ENCODE measurements around the gene ANTXR2.
"Not testable (repeated sequence)": the region's sequence is repeated elsewhere in the genome, so short reads cannot be mapped to it uniquely, and the experiment has no call there.

The ANTXR2 gene

GRCh38 chr4:79904331-79904730, 168.7 kb downstream of the ANTXR2 start:
- DNase-seq, result no peak

GRCh38 chr4:79900182-79900581, 172.8 kb downstream of the ANTXR2 start:
- DNase-seq, result no peak

DNA sequence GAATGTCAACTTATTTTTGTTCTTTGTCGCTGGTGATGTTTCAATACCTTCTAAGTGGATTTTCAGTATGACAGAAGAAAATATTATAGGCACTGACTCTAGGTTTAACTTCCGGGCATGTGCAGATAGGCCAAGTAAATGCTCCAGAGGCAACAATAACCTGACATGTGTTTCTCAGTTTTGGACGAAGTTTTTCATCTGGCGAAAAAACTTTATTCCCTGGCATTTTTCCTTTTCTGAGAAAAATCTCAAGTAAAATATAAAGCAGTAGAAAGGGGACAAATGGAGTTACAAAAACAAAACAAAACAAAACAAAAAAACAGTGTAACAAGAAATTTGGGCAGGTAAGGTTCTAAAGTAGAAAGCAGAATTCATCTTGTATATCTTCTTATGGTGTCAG, 173.5 kb downstream of the ANTXR2 start:
- no peak for DNase-seq

- DNase-seq, result no peak
Measured at GRCh38 chr4:79898055-79898454, 175.0 kb downstream of the ANTXR2 start.

DNA sequence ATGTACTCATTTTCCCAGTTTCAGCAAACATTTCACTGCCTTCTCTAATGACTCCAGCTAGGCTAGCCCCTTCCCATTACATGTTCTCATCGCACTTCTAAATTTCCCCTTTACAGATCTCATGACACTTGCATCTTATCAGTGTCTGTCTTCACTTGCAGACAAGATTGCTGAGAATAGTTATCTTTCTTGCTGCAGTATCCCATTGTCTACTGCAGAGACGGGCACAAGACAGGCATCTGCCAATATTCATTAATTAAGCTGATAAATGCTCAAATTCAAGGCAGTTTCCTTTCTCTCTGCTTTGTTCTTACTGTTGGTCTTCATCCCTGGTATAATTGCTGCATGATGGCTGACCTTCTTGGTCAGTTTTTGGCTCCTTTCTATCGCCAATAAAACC, 175.9 kb downstream of the ANTXR2 start:
- no peak for DNase-seq

DNA sequence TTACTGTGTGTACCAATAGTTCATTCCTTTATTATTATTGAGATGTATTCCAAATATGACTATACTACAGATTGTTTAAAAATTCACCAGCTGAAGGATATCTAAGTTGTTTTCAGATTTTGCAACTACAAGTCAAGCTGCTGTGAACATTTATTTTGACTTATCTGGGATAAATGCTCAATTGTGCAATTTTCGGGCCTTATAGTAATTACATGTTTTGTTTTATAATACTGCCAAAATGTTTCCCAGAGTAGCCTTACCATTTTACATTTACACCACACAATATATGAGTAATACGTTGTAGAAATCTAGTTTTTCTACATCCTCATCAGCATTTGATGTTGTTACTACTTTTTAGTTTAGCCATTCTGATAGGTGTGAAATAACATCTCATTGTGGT, 179.6 kb downstream of the ANTXR2 start:
- no peak for DNase-seq

- not testable (repeated sequence) for DNase-seq
Measured at GRCh38 chr4:79889026-79889425, 184.0 kb downstream of the ANTXR2 start.

DNA sequence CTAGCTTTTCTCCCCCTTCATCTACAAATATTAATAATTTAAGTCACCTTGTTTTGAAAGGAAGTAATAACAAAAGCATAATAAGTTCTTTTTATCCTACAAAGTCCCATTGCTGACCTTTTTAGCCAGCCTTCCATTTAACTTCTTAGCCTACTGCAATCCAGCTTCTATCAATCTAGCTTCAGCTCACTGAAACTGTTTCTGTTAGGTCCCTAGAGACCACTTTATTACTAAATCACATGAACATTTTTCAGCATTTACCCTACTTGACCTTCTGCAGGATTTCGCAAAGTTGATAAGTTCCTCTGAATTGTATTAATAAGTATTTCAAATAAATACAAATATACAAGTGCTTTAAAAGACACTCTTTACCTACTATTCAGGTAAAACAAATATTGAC, 186.5 kb downstream of the ANTXR2 start:
- no peak for DNase-seq

DNA sequence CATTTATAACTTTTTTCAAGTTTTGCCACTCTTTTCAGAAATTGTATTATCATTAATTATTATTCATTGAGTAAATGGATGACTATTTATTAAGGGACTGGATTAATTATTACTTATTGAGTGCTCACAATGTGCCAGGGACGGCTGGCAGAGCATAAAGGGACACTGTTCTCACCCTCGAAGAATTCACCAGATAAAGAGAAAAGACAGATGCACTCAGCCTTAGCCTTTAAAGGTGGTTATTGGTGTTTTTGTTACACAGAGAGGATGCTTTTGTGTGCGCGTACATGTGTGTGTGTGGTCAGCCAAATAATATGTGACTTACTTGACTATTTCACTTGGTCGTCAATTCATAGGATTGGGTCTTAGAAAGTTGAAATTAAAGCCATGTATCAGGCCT, 187.0 kb downstream of the ANTXR2 start:
- DNase-seq, result no peak

DNA sequence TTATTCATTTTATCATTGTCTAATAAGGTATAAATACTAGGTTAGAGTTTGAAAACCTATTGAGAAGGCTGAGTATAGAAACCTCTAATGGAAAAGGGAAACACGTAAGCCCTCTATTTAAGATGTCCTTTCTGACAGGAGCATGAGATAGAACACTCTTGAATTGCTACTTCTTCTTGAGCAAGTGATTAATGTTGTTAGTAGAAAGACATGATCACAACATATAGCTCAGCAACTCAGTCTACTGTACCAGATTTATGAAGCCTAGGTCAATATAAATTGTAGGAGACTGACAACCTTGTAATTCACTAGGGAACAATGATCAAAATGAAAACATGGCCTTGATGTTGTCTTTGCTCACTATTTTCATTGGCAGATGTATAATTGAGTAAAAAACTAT, 189.7 kb downstream of the ANTXR2 start:
- no peak for DNase-seq

DNA sequence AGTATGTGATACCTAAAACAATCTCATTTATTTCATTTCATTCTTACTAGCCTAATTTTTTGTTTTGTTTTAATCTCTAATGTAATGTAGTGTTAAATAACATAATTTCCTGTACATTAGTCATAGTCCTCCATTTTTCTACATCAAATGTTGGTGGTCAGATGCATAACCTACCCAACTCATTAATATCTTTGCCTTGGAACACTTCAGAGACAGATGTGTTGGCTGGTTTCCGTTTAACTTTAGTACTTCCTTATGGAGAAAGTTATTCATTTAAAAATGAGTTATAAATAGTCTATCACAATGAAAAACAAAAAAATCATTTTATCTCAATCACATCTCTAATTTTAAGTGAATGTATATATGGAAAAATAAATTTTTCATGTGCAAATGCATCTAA, 190.2 kb downstream of the ANTXR2 start:
- DNase-seq, result no peak

DNA sequence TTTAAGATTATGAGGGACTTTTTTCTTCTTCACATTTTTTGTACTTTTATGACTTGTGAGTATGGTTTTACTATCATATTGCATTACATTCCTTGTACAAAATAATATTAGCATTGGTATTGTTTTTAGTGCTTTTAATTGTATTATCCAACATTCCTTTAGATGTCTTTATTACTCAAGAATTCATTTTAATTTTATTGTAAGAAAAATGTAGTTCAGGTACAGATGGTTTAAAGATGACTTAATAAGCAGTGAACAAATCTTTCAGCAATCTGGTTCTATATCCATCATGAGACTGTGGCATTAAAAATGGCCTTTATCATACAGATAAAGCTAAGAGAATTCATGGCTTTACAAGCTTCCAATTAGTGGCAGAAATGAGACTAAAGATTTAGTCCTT, 191.6 kb downstream of the ANTXR2 start:
- no peak for DNase-seq

- no peak for DNase-seq
Measured at GRCh38 chr4:79877511-79877910, 195.5 kb downstream of the ANTXR2 start.

DNA sequence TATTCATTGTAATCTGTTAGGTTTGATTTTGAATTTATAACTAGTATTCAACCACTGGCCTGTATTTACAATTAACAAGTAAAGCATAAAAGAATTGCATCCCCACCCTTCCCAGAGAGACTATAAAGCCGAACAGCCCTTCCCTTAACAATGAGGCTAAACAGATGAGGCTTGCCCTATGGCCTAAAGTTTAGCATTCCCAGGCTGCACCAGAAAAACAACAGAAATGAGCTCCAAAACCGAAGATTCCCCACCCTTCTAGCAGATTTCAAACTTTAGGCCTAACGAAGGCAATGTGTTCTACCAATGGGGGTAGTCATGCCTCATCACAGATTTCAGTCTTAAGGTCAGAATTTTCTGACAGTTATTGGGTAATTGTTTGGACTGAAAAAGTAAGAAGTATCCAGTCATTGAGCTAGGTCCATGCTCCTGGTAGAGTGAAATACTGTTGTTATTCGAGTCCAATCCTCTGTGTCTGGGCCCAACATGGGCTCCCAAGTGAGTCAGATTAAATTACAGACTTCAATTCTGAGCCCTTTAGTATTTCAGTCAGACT, 197.6 kb downstream of the ANTXR2 start:
- no peak for DNase-seq

DNA sequence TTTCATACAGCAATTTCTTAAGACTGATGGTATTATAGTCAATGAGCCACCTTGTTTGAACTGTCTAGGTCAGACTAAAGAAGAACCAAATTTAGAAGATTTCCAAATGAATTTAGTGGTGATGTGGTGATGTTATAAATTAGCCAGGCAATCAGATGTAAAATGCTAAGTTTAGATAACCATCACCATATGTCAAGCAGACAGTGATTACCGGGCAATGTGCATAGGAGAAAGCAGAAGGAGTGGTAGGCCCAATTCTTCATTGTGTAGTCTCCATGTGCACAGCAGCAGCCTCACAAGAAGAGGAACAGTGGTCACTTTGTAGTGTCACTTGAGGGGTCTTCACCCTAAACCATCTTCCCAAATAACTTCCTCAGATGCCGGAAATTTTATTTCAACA, 198.8 kb downstream of the ANTXR2 start:
- no peak for DNase-seq

DNA sequence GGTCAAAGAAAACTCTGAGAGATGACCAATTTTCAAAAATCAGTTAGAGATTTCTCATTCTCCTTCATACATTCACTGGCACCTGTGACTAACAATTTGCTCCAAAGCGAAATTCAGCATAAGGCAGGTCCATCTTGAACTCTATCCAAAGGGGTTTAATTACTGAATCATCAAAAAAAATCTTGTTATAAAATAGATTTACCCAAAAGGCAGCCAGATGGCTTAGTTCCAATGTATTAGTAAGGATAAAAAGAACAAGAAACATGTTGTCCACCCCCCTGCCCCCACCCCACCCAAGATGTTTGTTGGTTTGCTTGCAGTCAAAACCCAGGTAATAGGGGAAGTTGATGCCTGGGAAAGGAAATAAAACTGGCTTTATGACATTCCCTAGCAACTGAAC, 200.3 kb downstream of the ANTXR2 start:
- DNase-seq, result no peak

- no peak for DNase-seq
Measured at GRCh38 chr4:79871961-79872360, 201.1 kb downstream of the ANTXR2 start.

DNA sequence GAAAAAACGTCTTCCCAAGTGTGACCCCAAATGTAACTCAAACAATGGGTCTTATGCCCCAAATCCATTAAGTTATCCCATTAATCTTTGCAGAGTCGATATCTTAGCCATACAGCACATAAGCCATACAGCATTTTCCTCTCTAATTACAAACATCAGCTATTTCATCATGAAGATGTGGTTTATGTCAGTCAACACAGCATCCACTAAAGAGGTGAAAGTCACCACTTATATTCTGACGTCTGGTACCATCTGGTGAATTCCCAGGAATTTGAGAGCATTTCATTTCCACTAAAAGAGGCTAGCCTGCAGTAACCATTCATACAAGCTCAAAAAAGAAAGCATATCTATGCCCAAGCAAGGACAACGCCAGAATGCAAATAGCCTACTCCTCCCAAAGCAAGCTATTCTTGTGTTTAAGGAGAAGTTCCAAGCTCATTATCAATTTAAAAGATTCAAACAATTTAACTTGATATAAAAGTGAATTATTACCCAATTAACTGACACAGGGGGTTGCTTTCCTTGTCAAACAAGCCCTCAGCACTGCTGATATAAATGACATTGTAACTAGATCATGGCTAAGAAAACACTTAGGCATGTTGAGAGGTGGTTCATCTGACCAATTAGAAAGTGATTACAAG, 203.3 kb downstream of the ANTXR2 start:
- DNase-seq, result no peak

DNA sequence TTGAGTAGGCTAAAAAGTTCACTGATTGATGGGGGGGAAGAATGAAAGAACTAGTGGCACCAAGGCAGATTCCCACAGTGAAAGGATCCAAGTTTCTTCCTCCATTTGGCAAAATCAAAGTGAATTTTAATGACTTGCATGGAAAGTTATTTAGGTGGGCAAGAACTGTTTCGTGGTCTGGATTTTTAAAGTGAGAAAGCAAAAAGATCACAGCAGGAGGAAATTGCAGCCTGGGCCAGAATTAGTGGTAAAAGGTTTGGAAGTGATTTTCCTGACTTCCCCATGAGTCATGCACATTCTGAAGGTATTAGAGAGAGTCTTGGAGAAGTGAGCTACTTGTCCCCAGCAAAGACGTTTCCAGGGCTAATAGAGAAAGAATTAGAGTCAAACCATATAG, 207.8 kb downstream of the ANTXR2 start:
- no peak for DNase-seq

- DNase-seq, result no peak
Measured at GRCh38 chr4:79864500-79865200, 208.4 kb downstream of the ANTXR2 start.

DNA sequence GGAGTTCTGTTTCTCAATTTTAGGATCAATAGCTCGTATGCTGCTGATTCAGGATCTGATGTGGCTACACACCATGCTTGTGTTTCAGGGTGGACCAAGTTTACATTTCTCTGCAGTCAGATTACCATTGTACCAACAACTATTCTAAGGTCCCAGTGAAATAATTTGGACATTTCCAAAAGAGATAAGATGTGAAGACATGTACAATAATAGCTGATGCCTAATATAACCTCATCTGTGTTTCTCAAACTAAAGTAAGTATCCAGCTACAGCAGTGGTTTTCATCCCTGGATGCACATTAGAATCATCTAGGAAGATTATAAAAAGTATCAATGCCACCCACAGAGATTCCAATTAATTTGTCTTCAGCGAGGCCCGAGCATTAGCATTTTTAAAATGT, 209.7 kb downstream of the ANTXR2 start:
- DNase-seq, result no peak

- DNase-seq, result no peak
Measured at GRCh38 chr4:79862821-79863220, 210.2 kb downstream of the ANTXR2 start.

DNA sequence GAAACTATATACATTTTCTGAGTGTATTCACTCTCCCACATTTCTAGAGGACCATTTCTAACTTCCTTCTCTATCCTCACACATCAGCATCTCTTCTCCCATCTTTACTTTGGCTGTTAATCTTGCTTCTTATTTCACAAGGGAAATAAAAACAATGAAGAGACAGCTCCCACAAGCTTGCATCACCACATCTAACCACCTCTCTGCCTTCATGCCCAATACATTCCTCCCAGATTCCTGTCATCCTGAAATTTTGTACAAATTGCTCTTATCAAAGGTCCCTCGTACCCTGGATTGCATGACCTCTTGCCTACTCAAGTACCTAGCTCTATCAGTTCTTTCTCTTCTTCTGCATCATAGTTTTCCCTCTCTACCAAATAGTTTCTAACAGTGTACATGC, 215.2 kb downstream of the ANTXR2 start:
- no peak for DNase-seq

- DNase-seq, result no peak
Measured at GRCh38 chr4:79856196-79856595, 216.8 kb downstream of the ANTXR2 start.

Measured in SIG-M5 (cell line).